Stimulated activated naive CD4-positive, alpha-beta T cell treated with Interleukin-2 at 50 U/mL for 16 hours (primary cell): ENCODE data around the gene MISFA.
"Not testable (repeated sequence)": the region's sequence is repeated elsewhere in the genome, so short reads cannot be mapped to it uniquely, and the experiment has no call there.

Experiments
- DNase-seq: peaks from one replicate; lab custom pipeline; 2025; lab: John Stamatoyannopoulos, UW

MISFA gene

DNA sequence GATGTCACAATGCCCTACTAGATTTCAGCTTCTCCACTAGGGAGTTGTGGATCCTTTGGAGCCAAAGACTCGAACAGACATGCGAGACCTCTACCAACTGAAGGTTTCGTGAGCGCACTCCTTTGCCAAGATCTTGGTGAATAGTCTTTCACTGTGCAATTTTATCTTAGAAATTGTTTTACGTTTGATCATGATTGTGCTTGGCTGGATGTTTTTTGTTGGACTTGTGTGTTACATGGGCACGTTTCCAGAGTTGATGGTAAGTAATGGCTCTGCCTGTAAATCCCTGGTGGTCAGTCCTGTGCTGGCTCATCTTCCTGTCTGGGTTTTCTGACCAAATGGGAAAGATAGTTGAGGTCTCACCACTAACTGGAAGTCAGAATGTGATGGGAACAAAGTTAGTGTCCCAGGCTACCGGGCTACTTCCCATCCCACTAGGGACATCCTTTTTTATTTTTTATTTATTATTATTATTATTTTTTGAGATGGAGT, at the start of gene MISFA:
Gene MISFA (plus strand): TSS at position 51 of the 492 bp plus-strand sequence. CDS start 140 bp downstream, at position 191.
- DNase-seq = no peak

- no peak for DNase-seq
These were observed 36.4 kb upstream of the MISFA start for GRCh38 chr11:18563090-18563730.

DNA sequence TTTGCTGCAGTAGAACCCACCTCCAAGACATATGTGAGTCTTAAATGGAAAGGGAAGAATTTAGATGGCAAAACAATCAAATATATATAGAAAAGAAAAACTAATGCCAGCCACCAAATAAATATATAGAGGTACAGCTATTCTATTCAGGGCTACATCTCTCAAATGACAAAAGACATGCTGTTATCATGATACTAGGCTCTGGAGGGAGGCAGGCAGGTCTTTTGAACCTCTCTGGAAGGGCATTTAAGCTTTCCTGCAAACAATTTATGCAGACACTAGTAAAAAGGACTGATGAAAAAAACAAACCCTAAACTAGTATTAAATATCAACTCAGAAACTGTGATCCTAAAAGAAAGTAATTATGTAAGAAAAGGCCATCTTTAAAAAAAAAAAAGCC, 35.4 kb upstream of the MISFA start:
- DNase-seq = no peak

DNA sequence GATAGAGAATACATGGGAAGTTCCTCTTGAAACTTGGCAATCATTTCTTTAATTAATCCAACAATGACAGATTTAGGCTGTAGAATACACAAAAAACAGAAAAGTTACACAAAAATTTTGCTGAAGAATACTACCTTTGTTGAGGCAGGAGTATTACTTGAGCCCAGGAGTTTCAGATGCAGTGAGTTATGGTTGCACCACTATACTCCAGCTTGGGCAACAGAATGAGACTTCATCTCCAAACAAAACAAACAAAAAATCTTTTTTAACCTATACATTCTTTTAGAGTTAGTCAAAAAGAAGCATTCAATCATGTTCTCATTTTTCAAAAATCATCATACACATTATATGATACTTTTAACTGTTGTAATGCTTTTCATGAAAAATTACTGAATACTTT, 33.2 kb upstream of the MISFA start:
- DNase-seq = no peak

DNA sequence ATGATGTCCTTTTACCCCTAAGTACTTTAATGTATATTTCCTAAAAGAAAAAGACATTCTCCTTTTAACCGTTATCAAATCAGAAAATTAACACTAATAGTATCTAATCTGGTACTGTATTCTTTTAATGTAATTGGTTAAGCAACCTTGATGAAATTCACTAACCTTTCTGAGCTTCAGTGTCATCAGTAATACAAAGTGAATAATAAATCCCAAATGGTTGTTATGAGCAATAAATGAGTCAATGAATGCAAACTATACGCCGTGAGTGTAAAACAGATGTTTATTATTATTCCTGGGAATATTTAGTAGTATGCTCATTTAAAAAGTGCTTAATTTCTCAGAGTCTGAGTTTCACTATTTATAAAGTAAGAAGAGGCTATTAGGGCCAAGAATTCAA, 32.5 kb upstream of the MISFA start:
- no peak for DNase-seq

DNA sequence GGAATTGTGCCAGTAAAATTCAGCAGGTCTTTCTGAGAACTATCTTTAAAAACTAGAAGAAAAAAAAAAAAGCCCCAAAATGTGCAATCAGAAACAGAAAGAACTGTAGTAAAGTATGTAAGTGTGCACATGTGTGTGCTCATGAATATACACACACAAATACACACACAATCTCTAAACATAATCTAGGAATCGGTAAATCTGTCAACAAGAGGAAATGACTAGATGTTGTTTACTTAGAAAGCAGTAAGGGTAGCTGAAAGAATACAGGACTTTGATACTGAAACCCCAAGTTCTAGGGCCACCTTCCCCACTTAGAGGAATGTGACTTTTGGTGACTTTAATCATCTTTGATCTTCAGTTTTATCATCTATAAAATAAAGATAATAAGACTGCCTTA, 24.2 kb upstream of the MISFA start:
- DNase-seq = no peak

DNA sequence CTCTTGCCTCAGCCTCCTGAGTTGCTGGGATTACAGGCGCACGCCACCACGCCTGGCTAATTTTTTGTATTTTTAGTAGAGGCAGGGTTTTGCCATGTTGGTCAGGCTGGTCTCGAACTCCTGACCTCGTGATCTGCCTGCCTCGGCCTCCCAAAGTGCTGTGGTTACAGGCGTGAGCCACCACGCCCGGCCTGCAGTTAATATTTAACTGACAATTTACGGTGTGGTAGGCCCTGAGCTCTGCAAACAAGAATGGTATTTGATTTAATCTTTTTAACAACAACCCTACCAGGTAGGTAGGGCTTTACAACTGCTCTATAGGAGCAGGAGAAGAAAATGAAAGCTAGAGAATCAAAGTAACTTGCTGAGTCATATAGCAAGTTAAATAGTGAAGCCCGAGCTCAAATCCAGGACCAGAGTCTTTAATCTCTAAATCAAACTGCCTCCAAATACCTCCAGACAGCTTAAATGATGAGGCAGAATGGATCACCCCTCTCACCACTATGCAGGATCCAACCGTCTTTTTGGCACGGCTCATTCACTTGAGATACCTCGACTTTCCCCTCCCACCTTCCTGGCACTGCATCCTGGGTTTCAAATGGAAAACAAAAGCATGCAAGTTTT, 20.5 kb upstream of the MISFA start:
- DNase-seq = no peak

DNA sequence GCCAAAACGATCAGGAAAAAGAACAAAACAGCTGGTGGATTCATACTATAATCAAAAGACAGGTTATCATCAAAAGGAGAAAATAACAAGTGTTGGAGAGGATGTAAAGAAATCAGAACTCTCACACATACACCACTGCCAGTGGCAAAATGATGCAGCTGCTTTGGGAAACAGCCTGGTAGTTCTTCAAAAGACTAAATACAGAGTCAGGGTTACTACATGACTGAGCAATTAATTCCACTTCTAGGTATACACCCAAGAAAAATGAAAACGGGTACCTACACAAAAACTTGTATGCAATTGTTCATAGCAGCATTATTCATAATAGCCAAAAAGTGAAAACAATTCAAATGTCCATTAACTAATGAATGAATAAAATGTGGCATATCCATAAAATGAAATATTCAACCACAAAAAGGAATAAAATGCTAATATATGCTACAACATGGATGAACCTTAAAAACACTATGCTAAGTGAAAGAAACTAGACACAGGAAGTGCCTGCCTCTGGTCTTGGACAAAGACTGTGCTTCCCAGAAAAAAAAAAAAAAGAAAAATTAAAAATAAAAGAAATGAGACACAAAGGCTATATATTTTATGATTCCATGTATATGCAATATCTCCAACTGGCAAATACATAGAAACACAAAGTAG, 19.3 kb upstream of the MISFA start:
- no peak for DNase-seq

DNA sequence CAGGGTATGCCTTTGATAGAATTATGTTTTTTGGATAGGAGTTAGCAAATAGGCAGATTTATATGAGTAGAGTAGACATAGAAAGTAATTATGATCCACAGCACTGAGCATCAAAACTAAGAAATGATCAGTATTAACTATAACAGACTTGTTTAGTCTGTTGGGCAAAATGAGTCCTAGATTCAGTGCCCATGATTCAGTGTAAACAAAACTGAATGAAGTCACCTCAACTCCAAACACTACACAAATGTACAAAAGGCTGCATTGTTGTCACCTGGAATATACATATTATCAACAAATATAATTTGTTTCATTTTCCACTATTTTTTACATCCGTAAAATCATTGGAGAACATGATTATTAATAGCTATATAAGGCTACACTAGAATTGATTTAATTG, 17.8 kb upstream of the MISFA start:
- DNase-seq = no peak

DNA sequence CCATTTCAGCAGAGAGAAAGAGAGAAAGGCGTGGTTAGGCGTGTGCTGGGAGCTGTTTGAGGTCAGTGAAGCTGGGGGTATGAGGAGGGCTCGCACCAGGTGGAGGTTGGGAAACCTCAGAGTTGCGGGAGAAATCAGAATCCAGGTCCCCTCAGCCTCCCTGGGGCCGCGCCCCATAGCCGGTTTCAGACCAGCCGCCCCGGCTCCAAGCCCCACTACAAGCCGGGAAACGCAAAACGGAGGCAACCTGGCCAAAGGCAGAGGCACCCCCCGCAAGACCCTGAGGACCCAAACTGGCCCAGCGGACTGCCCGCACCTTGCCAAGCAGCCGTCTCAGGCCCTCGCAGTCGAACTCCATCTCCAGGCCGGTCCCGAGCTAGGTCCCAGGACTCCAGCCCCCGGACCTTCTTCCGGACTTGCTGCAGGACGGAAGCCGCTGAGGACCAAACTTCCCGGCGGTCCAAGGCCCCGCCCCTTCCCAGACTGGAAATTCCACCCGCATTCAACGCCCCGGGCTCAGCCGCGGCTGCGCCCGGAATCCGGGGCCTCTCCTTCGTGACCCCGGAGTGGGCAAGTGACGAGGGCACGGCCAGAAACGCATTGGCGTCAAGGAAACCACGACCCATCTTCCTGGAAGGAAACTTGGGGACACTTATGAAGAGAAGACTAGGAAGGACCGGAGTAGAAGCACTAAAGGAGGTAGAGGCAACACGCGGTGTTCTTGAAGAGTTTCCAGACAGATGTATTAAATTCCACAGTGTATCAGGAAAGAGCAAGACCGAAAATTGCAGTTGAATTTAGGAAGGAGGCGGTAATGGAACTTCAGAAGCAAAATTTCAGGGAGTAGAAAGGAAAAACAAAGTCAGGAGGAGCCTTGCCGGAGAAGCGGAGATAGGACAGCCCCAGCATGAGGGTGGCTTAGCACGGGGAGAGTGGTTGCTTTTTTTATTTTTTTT, 11.0 kb upstream of the MISFA start, which contains the start of gene UEVLD:
Gene UEVLD (minus strand): TSS at position 438 of the 956 bp plus-strand sequence. CDS start 80 bp downstream, at position 358.
- peak; percentile 57 for DNase-seq

DNA sequence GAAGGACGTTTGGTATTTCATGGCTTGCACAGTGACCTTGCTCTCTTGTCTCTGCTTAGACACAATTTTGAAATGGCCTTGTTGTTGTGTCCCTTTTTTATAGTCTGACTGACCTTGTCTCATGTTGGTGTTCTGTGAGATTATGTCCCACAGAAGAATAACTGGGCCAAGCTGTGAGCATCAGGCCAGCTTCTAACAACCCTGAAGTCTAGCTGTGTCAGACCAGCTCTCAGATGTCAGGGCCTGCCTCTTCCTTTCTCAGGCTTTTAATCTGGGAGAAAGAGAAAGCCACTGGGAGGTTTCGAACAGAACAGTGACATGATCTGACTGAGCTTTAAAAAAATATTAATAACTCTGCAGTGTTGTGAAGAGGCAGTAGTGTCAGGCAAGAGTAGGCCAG, 9.0 kb upstream of the MISFA start:
- no peak for DNase-seq

DNA sequence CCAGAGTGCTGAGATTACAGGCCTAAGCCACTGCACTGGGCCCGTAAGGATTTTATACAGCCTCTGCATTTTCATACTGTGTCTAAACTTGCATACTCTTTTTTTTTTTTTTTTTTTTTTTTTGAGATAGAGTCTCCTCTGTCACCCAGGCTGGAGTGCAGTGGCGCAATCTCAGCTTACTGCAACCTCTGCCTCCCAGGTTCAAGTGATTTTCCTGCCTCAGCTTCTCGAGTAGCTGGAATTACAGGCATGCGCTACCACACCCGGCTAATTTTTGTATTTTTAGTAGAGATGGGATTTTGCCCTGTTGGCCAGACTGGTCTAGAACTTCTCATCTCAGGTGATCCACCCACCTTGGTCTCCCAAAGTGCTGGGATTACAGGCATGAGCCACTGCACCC, 5.5 kb upstream of the MISFA start:
- not testable (repeated sequence) for DNase-seq

DNA sequence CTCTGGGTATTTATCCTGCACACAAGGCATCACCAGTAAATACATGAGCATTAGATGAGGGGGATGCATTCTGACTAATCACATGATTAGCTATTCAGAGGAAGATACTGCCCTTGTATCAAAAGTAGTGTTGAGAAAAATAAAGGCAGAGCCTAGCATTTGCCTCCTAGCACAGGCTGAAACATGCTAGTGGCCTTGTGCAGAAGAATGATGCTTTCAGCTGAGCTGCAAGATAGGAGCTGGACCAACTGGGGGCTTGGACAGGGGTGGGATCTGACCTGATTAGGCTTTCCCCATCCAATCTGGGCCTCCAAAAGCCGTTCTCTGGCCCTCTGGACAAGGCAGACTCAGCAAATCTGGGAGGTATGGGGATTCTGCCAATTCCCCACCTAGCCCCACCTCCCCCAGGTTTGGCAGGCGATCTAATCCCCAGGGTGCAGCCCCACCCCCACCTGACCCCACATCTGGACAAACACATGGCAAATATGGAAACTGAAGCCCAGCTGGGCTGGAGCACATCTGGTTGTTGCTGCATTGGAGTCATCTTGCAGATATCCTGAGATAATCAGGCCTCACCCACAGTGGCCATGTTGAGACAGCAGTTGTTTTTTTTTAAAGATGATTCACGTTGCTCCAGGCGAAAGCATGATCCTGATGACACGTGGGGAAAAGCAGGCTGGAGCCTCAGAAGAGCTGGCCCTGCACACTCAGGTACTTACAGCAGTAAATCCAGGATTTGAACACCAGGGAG, 4.4 kb upstream of the MISFA start:
- no peak for DNase-seq

- no peak for DNase-seq
These were observed 1.5 kb downstream of the MISFA start for GRCh38 chr11:18600915-18601569.

DNA sequence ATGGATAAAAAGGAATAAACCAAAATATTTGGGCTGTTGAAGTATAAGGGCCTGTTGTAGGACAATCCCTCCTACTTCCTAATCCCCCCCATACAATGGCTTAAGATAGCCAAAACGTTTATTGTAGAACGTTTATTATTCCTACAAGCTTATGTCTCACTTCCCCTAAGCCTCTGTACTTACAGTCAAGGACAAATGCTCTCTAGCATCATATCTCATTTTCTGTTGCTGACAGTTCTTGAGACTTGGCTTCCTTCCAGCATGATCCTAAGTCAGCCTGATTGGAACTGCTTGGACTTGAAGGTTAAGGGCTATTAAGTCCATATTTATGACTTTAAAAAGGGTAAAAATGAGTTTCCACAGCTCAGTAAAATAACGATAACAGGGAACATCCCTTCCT, 8.8 kb downstream of the MISFA start:
- DNase-seq = no peak

DNA sequence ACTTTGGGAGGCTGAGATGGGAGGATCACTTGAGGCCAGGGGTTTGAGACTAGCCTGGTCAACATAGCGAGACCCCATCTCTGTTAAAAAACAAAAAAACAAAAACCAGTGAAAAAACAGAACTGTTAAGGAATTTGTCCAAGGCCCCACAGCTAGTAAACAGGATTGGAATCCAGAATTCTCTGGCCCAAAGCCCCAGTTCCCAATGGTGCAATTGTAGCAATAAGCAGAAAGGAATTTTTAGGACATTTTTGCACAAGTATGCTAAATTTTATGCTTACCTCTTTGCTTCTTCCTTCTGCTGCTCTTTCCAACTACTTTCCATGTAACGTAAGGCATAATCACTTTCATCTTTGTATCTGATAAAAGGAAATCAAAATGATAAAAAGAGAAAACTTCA, 11.6 kb downstream of the MISFA start:
- no peak for DNase-seq

DNA sequence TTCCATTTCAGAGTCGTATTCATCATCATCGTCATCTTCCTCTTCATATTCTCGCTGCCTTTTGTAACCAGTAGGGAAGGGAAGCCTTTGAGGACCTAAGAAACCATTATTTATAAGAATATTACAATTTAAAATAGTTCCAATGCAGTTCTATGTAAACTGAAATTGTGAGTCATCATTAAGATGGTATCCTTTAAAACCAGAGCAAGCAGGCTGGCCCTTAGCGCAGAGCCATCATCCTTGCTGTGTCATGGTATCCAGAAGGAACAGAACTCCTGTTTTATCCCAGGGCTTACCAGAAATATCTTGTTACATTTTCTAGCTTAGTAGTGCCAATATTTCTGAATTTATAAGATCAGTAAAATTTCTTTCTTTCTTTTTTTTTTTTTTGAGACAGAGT, 12.8 kb downstream of the MISFA start:
- no peak for DNase-seq

DNA sequence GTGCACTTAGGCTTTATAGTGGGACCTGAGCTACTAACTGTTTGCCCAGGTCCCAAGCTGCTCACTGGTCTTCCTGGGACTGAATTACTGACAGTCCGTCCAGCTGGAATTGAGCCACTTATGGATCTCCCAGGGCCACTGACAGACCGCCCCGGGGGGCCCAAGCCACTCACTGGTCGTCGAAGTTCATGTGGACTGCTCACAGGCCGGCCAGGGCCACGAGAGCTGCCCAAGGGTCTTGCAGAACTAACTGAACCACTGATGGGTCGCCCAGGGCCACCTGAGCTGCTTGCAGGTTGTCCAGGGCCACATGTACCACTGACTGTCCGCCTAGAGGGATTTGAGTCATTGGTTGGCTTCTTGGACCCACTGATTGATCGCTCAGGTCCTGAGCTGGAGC, 15.1 kb downstream of the MISFA start:
- no peak for DNase-seq

- DNase-seq = no peak
These were observed 16.2 kb downstream of the MISFA start for GRCh38 chr11:18615628-18616392.
